GM18867 (cell line): Measurements from ENCODE around the gene SSR4.

Source experiments
- ATAC-seq: cut with Tn5 transposase; IDR thresholded peaks from one replicate; pipeline ENCODE4 v1.9.1; 2021; ENCODE audit warnings: mild to moderate bottlenecking, moderate library complexity; ENCODE audit not compliant: unreplicated experiment

The SSR4 gene

GRCh38 chrX:153780678-153781427, 13.6 kb upstream of the SSR4 start, which contains the start of gene SRPK3:
TSS of gene SRPK3 (plus strand) at chrX:153781041. CDS start at chrX:153781087, 46 bp downstream.
- no peak for ATAC-seq

GRCh38 chrX:153781428-153782047, 12.9 kb upstream of the SSR4 start:
- no peak for ATAC-seq

GRCh38 chrX:153782313-153782712, 12.2 kb upstream of the SSR4 start:
- no peak for ATAC-seq

GRCh38 chrX:153782871-153783270, 11.6 kb upstream of the SSR4 start:
- no peak for ATAC-seq

- ATAC-seq = no peak
Measured at GRCh38 chrX:153783378-153784013, 11.0 kb upstream of the SSR4 start.

GRCh38 chrX:153784325-153784967, 10.0 kb upstream of the SSR4 start:
- no peak for ATAC-seq

GRCh38 chrX:153786669-153787068, 7.8 kb upstream of the SSR4 start:
- no peak for ATAC-seq

- ATAC-seq = no peak
Measured at GRCh38 chrX:153789654-153790053, 4.8 kb upstream of the SSR4 start.

GRCh38 chrX:153791104-153791852, 3.2 kb upstream of the SSR4 start:
- ATAC-seq = no peak

- no peak for ATAC-seq
Measured at GRCh38 chrX:153792368-153792767, 2.1 kb upstream of the SSR4 start.

- ATAC-seq = no peak
Measured at GRCh38 chrX:153793291-153793690, 1.2 kb upstream of the SSR4 start.

GRCh38 chrX:153794897-153795816, 689 bp downstream of the SSR4 start:
- no peak for ATAC-seq

- no peak for ATAC-seq
Measured at GRCh38 chrX:153797415-153798015, 3.0 kb downstream of the SSR4 start.

- no peak for ATAC-seq
Measured at GRCh38 chrX:153799326-153799725, 4.9 kb downstream of the SSR4 start.

- no peak for ATAC-seq
Measured at GRCh38 chrX:153800177-153800722, 5.8 kb downstream of the SSR4 start.

GRCh38 chrX:153800746-153801145, 6.3 kb downstream of the SSR4 start:
- no peak for ATAC-seq

- ATAC-seq = no peak
Measured at GRCh38 chrX:153801669-153802068, 7.2 kb downstream of the SSR4 start.

GRCh38 chrX:153802513-153803045, 8.1 kb downstream of the SSR4 start:
- no peak for ATAC-seq
